SU-DHL-6 (cell line): Measurements from ENCODE around the gene LLGL2.

Experiments
- EZH2phosphoT487 ChIP-seq: fragments of 200-600 bp; sonication (generic), shearing (Covaris generic); conservative IDR thresholded peaks from 2 replicates; pipeline ENCODE4 v1.6.1; 2018; ENCODE audit warnings: mild to moderate bottlenecking, antibody characterized with exemption, low read length, moderate library complexity, mixed read lengths
- TF ChIP-seq, protein P1 (sequence below): fragments of 200-600 bp; sonication (generic); IDR thresholded peaks from one replicate; pipeline ENCODE4 v1.5.1; 2017; ENCODE audit warnings: antibody characterized with exemption, mild to moderate bottlenecking, low read length, moderate library complexity; ENCODE audit not compliant: insufficient read depth, poor library complexity, severe bottlenecking

DNA sequence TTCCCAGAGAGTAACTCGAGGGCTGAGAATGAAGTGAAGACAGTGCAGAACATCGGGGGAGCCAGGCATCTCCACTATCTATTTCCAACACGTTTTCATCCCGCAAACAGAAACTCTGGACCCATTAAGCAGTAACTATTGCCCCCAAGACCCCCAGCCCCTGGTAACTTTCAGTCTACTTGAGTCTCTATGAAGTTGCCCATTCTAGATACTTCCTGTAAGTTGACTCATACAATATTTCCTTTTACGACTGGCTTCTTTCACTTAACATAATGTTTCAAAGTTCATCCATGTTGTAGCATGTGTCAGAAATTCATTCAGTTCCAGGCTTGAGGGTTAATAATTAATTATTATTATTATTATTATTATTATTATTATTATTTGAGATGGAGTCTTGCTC, 81.6 kb downstream of the LLGL2 start:
- TF ChIP-seq, protein P1, sequence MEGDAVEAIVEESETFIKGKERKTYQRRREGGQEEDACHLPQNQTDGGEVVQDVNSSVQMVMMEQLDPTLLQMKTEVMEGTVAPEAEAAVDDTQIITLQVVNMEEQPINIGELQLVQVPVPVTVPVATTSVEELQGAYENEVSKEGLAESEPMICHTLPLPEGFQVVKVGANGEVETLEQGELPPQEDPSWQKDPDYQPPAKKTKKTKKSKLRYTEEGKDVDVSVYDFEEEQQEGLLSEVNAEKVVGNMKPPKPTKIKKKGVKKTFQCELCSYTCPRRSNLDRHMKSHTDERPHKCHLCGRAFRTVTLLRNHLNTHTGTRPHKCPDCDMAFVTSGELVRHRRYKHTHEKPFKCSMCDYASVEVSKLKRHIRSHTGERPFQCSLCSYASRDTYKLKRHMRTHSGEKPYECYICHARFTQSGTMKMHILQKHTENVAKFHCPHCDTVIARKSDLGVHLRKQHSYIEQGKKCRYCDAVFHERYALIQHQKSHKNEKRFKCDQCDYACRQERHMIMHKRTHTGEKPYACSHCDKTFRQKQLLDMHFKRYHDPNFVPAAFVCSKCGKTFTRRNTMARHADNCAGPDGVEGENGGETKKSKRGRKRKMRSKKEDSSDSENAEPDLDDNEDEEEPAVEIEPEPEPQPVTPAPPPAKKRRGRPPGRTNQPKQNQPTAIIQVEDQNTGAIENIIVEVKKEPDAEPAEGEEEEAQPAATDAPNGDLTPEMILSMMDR, result no peak
- TF ChIP-seq EZH2phosphoT487, result no peak
